Stimulated activated memory B cell treated with anti-CD40 and anti-IgM and Interleukin-4, amounts not matched to agents 10 μg/mL and 1 μg/mL and 100 μg/mL, for 72 hours (primary cell): Measurements from ENCODE around the gene AMPD3.
A peak's percentile ranks its signal among the peaks of the same experiment; 100 is the strongest.
"Not testable (repeated sequence)": the region's sequence is repeated elsewhere in the genome, so short reads cannot be mapped to it uniquely, and the experiment has no call there.

Source experiments
- ATAC-seq: fragments of 150-1000 bp; cut with Tn5 transposase; 2 replicates; pipeline ENCODE4 v1.10.0; 2021
- H3K27ac Mint-ChIP-seq: one replicate; pipeline ENCODE4 v1.8.0; 2022; ENCODE audit warnings: mild to moderate bottlenecking, mixed read lengths
- H3K27me3 Mint-ChIP-seq: one replicate; pipeline ENCODE4 v1.8.0; 2022; ENCODE audit warnings: mixed read lengths
- H3K36me3 Mint-ChIP-seq: one replicate; pipeline ENCODE4 v1.8.0; 2022; ENCODE audit warnings: mixed read lengths
- H3K4me1 Mint-ChIP-seq: one replicate; pipeline ENCODE4 v1.8.0; 2022; ENCODE audit warnings: mixed read lengths
- H3K4me3 Mint-ChIP-seq: one replicate; pipeline ENCODE4 v1.8.0; 2022; ENCODE audit warnings: mild to moderate bottlenecking, moderate library complexity, mixed read lengths
- H3K9me3 Mint-ChIP-seq: one replicate; pipeline ENCODE4 v1.8.0; 2022; ENCODE audit warnings: mixed read lengths

AMPD3 gene

GRCh38 chr11:10426475-10426874, 28.6 kb upstream of the AMPD3 start:
- ATAC-seq, result no peak
- Mint-ChIP-seq H3K27ac (no peak overlapping the region), H3K9me3 (peaks cover 7% of the 10 kb centered on the region), H3K4me1 (no peaks in the 10 kb centered on the region), H3K27me3 (no peaks in the 10 kb centered on the region), H3K36me3 (no peaks in the 10 kb centered on the region), H3K4me3 (no peak overlapping the region)

DNA sequence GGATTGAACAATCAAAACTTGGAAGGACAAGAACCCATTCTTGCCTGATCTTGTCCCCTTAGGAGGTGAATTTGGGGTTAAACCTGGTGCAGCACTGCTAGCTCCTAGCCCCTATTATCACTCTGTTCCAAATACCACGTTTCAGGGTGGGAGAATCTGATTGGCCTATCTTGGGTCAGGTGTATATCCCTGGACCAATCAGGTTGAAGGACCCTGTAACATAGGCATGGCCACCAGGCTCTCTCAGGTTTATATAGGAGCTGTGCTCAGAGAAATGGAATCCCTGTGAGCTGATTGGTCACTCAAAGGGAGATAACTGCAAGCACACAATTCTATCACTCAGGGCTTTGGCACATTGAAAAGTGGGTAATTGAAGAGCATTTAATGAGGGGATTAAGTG, 26.6 kb upstream of the AMPD3 start:
- Mint-ChIP-seq H3K4me1 (no peaks in the 10 kb centered on the region), H3K27me3 (no peaks in the 10 kb centered on the region), H3K36me3 (no peaks in the 10 kb centered on the region), H3K27ac (no peak overlapping the region), H3K4me3 (no peak overlapping the region), H3K9me3 (peaks cover 4% of the 10 kb centered on the region)
- no peak for ATAC-seq

DNA sequence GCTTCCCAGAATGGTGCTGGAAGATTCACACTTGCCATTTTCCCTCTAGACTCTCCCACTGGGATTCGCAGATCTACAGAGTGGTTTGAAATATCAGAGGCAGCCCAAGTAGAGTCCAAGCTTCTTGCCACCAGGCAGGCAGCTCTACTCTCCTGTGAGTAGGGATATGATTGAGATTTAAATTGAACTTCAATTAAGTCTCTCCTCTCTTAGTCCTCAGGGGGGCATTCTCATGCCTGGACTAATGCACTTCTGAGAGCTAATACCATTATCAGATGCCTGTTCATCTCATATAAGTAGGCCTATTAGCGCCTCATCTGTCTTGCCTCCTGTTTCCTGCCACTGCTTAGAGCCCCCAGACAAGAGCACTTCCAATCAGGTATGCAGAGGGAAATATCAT, 25.5 kb upstream of the AMPD3 start:
- H3K9me3 Mint-ChIP-seq, result peaks cover 4% of the 10 kb centered on the region
- no peaks in the 10 kb centered on the region for H3K36me3 Mint-ChIP-seq
- no peak overlapping the region for H3K27ac Mint-ChIP-seq
- no peaks in the 10 kb centered on the region for H3K27me3 Mint-ChIP-seq
- ATAC-seq, result no peak
- no peaks in the 10 kb centered on the region for H3K4me1 Mint-ChIP-seq
- H3K4me3 Mint-ChIP-seq, result no peak overlapping the region

DNA sequence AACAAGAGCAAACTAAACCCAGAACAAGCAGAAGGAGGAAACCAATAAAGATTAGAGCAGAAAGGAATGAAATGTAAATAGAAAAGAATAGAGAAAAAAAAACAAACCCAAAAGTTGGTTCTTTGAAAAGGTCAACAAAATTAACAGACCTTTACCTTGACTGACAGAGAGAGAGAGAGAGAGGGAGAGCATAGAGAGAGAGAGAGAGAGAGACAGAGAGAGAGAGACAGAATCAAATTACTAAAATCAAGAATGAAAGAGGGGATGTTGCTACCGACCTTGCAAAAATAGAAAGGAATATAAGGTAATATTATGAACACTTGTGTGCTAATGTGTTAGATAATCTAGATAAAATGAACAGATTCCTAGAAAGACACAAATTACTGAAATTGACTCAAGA, 22.6 kb upstream of the AMPD3 start:
- Mint-ChIP-seq H3K27me3 (no peaks in the 10 kb centered on the region), H3K27ac (no peak overlapping the region), H3K4me3 (no peak overlapping the region), H3K9me3 (peaks cover 6% of the 10 kb centered on the region), H3K36me3 (no peaks in the 10 kb centered on the region), H3K4me1 (peaks cover 14% of the 10 kb centered on the region)
- no peak for ATAC-seq

GRCh38 chr11:10432971-10433370, 22.1 kb upstream of the AMPD3 start:
- H3K4me3 Mint-ChIP-seq, result no peak overlapping the region
- no peak for ATAC-seq
- peaks cover 6% of the 10 kb centered on the region for H3K9me3 Mint-ChIP-seq
- no peak overlapping the region for H3K27ac Mint-ChIP-seq
- H3K27me3 Mint-ChIP-seq, result no peaks in the 10 kb centered on the region
- H3K4me1 Mint-ChIP-seq, result peaks cover 14% of the 10 kb centered on the region
- no peaks in the 10 kb centered on the region for H3K36me3 Mint-ChIP-seq

GRCh38 chr11:10436224-10436623, 18.8 kb upstream of the AMPD3 start:
- Mint-ChIP-seq H3K27ac (no peak overlapping the region), H3K36me3 (no peaks in the 10 kb centered on the region), H3K9me3 (peaks cover 6% of the 10 kb centered on the region), H3K27me3 (no peaks in the 10 kb centered on the region), H3K4me3 (no peak overlapping the region), H3K4me1 (peaks cover 21% of the 10 kb centered on the region)
- ATAC-seq, result no peak

GRCh38 chr11:10436683-10437082, 18.4 kb upstream of the AMPD3 start:
- H3K4me1 Mint-ChIP-seq, result peaks cover 26% of the 10 kb centered on the region
- not testable (repeated sequence) for H3K27ac Mint-ChIP-seq, H3K9me3 Mint-ChIP-seq, H3K27me3 Mint-ChIP-seq, H3K4me3 Mint-ChIP-seq, H3K36me3 Mint-ChIP-seq, ATAC-seq

DNA sequence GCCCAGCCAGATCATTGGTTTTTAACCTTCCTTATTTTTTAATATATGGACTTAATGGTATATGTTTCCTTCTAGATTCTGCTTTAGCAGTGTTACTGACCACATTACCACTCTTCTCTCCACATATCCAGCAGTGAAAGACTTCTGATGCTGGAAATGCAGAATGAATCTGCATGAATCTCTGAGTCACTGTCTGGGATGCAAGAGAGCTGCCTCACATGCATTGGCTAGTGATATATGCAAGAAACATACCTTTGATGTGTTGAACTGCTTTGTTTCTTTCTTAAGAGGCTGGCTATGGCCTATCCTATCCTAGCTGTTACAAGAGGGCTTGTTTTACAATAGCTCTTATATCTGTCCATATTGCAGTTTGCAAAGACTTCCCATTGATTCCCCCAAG, 16.6 kb upstream of the AMPD3 start:
- Mint-ChIP-seq H3K9me3 (peaks cover 2% of the 10 kb centered on the region), H3K4me1 (peaks cover 37% of the 10 kb centered on the region), H3K36me3 (no peaks in the 10 kb centered on the region), H3K27me3 (no peaks in the 10 kb centered on the region), H3K4me3 (no peak overlapping the region), H3K27ac (no peak overlapping the region)
- ATAC-seq, result no peak

DNA sequence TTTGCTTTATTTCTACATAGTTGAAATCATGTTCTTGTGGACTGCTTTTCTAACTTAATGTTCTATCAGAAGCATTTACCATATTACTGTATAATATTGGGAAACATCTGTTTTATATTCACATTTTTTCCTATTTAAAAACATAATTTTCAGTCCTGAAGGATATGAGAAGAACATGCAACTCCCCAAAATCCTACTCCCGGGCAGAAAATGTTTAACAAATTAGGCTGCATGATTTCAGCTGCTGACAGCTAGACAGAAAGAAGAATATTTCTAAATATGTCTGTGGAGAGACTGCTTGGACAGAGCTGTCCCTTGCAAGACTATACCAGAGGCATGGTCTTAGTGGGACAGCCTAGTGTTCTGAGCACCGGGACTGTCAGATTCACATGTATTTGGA, 15.7 kb upstream of the AMPD3 start:
- peaks cover 2% of the 10 kb centered on the region for H3K9me3 Mint-ChIP-seq
- H3K4me1 Mint-ChIP-seq, result peaks cover 43% of the 10 kb centered on the region
- H3K27me3 Mint-ChIP-seq, result no peaks in the 10 kb centered on the region
- H3K36me3 Mint-ChIP-seq, result no peaks in the 10 kb centered on the region
- no peak overlapping the region for H3K4me3 Mint-ChIP-seq
- H3K27ac Mint-ChIP-seq, result no peak overlapping the region
- ATAC-seq, result no peak

DNA sequence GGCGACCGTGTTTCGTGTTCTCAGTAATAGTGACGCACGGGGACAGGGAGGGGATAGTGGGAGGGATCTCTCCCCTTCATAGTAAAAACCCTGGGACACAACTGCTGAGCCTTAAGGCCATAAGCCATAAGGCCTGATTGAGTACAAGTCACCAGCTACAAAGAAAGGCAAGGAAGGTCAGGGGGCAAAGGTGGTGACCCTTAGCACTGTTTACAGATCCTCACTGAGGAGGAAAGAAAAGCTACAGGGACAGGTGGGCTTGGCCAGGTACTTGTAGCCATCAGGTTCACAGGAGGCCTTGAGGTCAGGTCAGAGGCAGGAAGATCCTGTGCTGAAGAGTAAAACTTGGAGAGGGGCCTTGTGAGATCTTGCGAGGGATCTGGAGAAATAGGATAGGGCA, 15.1 kb upstream of the AMPD3 start:
- H3K9me3 Mint-ChIP-seq, result peaks cover 2% of the 10 kb centered on the region
- H3K27me3 Mint-ChIP-seq, result no peaks in the 10 kb centered on the region
- peaks cover 48% of the 10 kb centered on the region for H3K4me1 Mint-ChIP-seq
- H3K36me3 Mint-ChIP-seq, result no peaks in the 10 kb centered on the region
- H3K27ac Mint-ChIP-seq, result peak overlapping the region; percentile 38
- H3K4me3 Mint-ChIP-seq, result no peak overlapping the region
- no peak for ATAC-seq

DNA sequence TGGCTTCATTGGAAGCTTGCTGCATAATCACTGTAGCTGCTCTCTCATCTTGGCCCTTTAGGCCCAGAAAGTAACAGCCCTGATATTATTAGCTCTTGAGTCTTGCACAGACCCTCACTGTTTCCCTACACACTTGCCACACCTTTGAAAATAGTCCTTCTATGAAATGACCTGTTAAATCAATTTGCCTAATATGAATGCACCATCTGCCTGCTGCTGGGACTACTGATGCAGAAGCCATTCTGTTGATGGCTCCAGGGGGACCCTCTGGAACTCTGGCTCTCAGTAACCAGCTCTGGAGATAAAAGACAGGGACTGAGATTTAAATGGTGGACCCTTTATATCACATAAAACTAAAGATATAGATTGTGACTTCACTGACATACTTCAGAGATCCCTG, 14.7 kb upstream of the AMPD3 start:
- Mint-ChIP-seq H3K4me3 (no peak overlapping the region), H3K27me3 (no peaks in the 10 kb centered on the region), H3K9me3 (no peaks in the 10 kb centered on the region), H3K4me1 (peaks cover 53% of the 10 kb centered on the region), H3K27ac (peak overlapping the region; percentile 38), H3K36me3 (no peaks in the 10 kb centered on the region)
- no peak for ATAC-seq

GRCh38 chr11:10441091-10441490, 14.0 kb upstream of the AMPD3 start:
- peaks cover 53% of the 10 kb centered on the region for H3K4me1 Mint-ChIP-seq
- no peaks in the 10 kb centered on the region for H3K27me3 Mint-ChIP-seq
- H3K27ac Mint-ChIP-seq, result peak overlapping the region; percentile 91
- H3K36me3 Mint-ChIP-seq, result no peaks in the 10 kb centered on the region
- ATAC-seq, result no peak
- no peak overlapping the region for H3K4me3 Mint-ChIP-seq
- H3K9me3 Mint-ChIP-seq, result no peaks in the 10 kb centered on the region

DNA sequence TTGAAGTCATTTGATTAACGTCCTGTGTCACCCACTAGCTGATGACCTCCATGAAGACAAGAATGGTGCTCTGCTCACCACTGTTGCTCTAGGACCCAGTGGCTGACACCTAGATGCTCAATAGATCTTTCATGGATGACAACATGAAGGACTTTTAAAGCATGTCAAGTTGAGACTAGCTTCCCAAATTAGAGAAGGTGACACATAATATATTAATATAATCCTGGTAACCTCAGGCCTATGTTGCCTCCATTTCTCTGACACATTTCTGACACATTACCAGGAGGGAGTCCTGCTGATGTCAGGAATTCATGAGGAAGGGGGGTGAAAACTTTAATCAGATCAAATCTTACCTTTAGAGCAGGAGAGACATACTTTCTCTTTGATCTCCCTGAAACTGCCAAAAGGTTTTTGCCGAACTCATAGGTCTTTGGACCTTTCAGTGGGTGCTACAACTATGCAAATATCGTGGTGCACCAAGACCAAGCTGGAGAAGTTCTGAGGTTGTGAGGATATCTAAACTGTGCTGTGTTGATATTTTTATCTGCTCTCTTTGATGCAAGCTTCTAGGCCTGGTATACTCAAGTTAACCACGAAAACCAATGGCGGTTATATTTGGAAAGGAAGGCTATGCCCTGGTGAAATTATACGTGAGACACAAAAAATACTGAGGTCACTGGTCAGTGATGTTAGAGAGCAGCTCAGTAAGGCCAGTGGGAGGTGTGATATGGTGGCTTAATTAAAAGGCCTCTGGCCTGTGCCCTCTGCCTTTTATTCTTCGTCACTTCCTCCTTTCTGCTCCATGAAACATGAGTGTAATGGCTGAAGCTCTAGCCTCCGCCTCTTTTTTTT, 13.2 kb upstream of the AMPD3 start:
- H3K9me3 Mint-ChIP-seq, result no peaks in the 10 kb centered on the region

DNA sequence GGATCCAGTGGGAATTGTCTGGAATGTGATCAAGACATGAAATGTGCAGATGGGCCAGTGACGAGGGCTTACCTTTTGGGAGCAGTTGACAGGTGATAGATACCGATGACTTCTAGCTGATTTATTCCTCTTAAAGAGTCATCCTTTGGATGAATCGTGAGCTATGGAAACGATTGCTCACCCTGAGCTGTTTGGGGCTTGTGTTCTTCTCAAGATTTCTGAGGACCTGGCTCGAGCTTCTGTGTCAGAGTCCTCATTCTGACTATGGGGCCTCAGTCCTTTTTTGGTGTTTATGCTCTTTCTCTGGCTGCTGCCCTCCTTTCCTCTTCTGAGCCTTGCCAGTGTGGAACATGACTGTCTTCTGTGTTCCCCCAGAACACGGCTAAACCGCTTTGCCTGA, 11.9 kb upstream of the AMPD3 start:
- Mint-ChIP-seq H3K27ac (no peak overlapping the region), H3K9me3 (no peaks in the 10 kb centered on the region), H3K4me1 (peaks cover 44% of the 10 kb centered on the region), H3K4me3 (no peak overlapping the region), H3K36me3 (no peaks in the 10 kb centered on the region), H3K27me3 (no peaks in the 10 kb centered on the region)
- no peak for ATAC-seq

More for the DNA sequence above, 13.2 kb upstream of the AMPD3 start:
- Mint-ChIP-seq H3K4me3 (peak overlapping the region; percentile 57), H3K27ac (peak overlapping the region; percentile 91), H3K4me1 (peaks cover 45% of the 10 kb centered on the region), H3K27me3 (no peaks in the 10 kb centered on the region), H3K36me3 (no peaks in the 10 kb centered on the region)
- ATAC-seq, result peak; percentile 96

- Mint-ChIP-seq H3K27ac (no peak overlapping the region), H3K27me3 (no peaks in the 10 kb centered on the region), H3K4me3 (no peak overlapping the region), H3K4me1 (peaks cover 44% of the 10 kb centered on the region), H3K9me3 (no peaks in the 10 kb centered on the region), H3K36me3 (no peaks in the 10 kb centered on the region)
- no peak for ATAC-seq
Measured at GRCh38 chr11:10443721-10444235, 11.3 kb upstream of the AMPD3 start.

GRCh38 chr11:10444725-10445315, 10.2 kb upstream of the AMPD3 start:
- Mint-ChIP-seq H3K4me3 (no peak overlapping the region), H3K27ac (peak overlapping the region; percentile 57), H3K36me3 (no peaks in the 10 kb centered on the region), H3K27me3 (no peaks in the 10 kb centered on the region), H3K9me3 (no peaks in the 10 kb centered on the region), H3K4me1 (peaks cover 50% of the 10 kb centered on the region)
- ATAC-seq, result no peak
